Fibroblast of gingiva (primary cell): Measurements from ENCODE around the gene ZYX.

Experiments used
- DNase-seq: peaks from one replicate; pipeline ENCODE4 v3.0.0-alpha.2; 2011; ENCODE audit warnings: low read depth

The ZYX gene, protein sequence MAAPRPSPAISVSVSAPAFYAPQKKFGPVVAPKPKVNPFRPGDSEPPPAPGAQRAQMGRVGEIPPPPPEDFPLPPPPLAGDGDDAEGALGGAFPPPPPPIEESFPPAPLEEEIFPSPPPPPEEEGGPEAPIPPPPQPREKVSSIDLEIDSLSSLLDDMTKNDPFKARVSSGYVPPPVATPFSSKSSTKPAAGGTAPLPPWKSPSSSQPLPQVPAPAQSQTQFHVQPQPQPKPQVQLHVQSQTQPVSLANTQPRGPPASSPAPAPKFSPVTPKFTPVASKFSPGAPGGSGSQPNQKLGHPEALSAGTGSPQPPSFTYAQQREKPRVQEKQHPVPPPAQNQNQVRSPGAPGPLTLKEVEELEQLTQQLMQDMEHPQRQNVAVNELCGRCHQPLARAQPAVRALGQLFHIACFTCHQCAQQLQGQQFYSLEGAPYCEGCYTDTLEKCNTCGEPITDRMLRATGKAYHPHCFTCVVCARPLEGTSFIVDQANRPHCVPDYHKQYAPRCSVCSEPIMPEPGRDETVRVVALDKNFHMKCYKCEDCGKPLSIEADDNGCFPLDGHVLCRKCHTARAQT

DNA sequence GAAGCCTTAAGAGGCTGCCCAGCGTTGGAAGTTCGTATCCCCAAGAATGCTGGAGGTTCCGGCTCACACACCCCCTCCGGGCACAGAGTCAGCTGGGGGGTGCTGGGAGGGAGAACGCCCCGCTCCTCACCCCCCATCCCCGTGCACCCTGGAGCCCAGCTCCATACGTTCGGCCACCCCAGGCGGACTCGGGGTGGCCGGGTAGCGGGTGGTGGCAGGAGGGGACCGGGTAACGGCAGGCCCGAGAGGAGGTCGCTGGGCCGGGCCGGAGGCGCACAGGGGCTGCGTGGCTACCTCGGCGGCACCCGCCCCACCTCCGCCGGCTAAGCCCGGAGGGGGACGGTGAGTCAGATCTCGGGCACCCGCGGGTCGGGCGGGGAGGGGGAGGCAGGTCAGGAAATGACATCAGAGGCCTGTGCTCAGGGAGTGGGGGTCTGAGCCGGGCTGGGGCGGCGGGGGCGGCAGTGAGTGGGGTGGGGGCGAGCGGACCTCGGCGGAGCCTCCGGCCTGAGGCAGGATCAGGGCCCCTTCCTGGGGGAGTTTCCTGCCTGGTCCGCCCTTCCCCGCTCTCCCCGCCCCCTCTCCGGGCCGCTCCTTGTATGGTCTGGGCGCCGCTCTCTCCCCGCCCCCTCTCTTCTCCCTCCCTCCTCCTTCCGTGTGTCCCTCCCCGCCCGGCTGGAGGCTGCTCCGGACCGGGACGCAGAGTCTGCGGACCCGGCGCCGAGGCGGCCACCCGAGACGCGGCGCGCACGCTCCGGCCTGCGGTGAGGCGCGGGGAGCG, at the start of gene ZYX:
TSS of gene ZYX (plus strand) at position 700 of the 781 bp plus-strand sequence. CDS start 227 bp downstream, outside the sequence.
- peak; percentile 94 for DNase-seq

DNA sequence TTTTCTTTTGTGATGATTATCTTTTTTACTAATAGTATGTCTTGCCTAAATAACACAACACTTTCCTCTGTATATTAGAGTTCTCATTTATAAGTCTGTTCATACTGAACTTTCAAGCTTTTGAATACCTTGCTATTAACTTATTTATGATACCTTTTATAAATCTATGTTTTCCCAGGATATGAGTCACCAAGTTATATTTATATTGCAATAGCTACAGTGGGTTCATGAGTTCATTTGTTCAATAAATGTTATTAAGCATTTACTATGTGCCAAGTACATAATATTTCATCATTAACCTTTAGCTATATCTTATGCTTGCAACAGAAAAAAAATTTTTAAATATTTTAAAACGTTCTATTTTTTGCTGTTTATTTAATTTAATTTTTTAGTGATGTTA, 46.9 kb upstream of the ZYX start:
- no peak for DNase-seq

GRCh38 chr7:143337216-143337615, 43.9 kb upstream of the ZYX start:
- no peak for DNase-seq

DNA sequence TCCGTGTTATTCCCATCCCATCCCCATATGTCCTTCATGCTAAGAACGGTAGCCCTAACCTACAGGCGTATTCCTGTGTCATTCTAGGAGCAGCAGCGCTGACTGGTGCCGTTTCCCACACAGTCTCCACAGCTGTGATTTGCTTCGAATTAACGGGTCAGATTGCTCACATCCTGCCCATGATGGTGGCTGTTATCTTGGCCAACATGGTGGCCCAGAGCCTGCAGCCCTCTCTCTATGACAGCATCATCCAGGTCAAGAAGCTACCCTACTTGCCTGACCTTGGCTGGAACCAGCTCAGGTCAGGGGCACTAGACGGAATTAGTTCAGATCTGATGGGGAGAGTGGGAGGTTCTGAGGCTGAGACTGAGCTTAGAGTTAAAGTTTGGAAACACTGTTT, 39.3 kb upstream of the ZYX start:
- no peak for DNase-seq

DNA sequence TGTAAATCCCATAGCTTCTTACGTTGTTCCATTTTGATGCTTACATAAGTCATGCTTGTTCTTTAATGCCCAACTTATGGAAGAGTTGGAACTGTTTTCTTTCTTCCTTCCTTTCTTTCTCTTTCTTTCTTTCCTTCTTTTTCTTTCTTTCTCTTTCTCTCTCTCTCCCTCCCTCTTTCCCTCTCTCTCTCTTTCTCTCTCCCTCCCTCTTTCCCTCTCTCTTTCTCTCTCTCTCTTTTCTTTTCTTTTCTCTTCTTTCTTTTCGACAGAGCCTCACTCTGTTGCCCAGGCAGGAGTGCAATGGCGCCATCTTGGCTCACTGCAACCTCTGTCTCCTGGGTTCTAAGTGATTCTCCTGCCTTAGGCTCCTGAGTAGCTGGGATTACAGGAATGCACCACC, 37.5 kb upstream of the ZYX start:
- DNase-seq: no peak

- DNase-seq: peak; percentile 8
These were observed 35.7 kb upstream of the ZYX start for GRCh38 chr7:143345428-143345900.

- DNase-seq: no peak
These were observed 35.1 kb upstream of the ZYX start for GRCh38 chr7:143346018-143346417.

DNA sequence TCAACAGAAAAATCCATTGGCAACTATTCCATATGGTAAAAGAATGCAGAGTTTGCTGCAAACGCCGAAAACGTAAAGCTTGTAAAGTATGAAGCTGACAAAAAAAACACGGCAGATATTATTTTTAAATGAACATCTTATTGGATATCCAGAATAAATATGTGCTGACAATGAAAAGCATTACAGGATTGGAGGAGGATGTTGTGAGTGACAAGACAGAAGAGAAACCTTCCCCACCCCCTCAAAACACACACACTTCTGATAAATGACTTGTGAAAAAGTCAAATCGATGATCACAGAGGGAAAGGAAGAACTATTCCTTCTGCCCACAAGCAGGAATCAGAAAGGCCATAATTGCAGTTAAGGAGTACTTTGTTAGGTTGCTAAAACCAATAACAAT, 33.2 kb upstream of the ZYX start:
- no peak for DNase-seq

- DNase-seq: no peak
These were observed 30.1 kb upstream of the ZYX start for GRCh38 chr7:143351060-143351459.

GRCh38 chr7:143351574-143351973, 29.6 kb upstream of the ZYX start:
- DNase-seq: no peak

GRCh38 chr7:143352531-143353002, 28.6 kb upstream of the ZYX start:
- no peak for DNase-seq

DNA sequence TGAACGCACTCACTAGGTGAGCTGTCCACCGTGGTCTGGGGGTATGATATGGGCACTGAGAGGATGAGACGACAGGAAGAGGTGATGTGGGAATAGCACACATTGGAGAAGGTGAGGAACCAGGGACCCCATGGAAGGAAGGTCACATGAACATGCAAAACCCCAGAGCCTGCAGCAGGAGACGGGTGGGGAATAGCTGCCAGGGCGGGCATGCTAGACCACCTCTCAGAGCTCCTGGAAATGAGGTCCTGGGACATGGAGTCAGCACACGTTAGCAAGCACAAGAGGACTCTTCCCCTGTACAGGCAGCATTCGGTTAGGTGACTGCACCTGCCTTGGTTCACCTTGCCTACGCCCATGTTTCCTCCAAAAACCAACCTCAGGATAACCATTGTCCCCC, 26.8 kb upstream of the ZYX start:
- no peak for DNase-seq

GRCh38 chr7:143354965-143355364, 26.2 kb upstream of the ZYX start:
- no peak for DNase-seq

GRCh38 chr7:143355450-143356385, 25.4 kb upstream of the ZYX start:
- no peak for DNase-seq

GRCh38 chr7:143356414-143357050, 24.6 kb upstream of the ZYX start:
- no peak for DNase-seq

DNA sequence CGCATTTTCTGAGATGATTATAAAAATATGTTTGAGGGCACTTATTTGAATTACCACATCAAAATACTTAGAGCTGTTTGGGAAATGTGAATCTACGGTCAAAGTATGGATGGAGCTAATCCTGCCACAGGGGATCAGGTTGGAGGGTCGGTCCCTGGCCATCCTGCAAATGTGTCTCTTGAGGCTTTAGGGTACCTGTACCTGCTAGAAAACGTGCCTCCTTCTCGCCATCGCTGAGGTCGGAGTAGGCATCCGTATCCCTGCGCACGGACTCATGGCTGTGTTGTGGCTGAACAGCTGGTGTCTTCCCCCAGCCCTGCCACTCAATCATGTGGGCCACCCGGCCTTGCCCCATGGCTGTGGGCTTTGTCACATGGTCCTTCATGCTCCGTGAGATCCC, 22.5 kb upstream of the ZYX start:
- DNase-seq: no peak

GRCh38 chr7:143359771-143360353, 21.3 kb upstream of the ZYX start:
- DNase-seq: no peak

GRCh38 chr7:143360788-143361551, 20.2 kb upstream of the ZYX start:
- DNase-seq: no peak

DNA sequence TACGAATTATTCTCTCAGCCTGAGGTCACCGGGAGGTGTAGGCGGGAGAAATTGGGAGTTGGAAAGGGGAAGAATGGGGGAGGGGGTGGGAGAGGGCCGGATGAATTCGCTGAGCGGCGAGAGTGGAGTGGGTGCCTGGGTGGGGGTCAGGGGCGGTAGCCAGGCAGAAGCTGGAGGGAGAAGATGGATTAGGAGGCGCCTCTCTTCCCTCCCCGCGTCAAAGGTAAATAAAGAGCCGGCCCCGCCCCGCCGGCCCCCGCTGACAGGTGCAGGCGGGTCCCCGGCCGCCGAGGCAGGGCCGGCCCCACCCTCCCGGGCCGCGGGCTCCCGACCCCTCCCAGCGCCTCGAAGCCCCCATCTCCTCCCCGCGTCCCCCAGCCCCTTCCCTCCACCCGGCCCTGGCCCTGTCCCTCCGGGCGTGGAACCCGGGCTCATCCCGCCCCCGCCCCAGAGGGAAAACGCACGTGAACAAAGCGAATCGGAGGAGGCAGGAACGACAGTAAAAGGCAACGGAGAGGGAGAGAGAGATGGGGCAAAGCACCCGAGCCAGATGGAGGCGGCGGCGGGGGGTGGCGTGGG, 19.5 kb upstream of the ZYX start:
- no peak for DNase-seq
